ENCODE measurements around the gene DOCK3. TPM values are rescaled to one million over a fixed set of nuclear protein-coding genes. Genes with fewer than 3 reads are reported as not detected.
"Not testable (repeated sequence)": the region's sequence is repeated elsewhere in the genome, so short reads cannot be mapped to it uniquely, and the experiment has no call there.

The DOCK3 gene
- total RNA-seq, 1 experiment from 2014 or later = 0.14 TPM

DNA sequence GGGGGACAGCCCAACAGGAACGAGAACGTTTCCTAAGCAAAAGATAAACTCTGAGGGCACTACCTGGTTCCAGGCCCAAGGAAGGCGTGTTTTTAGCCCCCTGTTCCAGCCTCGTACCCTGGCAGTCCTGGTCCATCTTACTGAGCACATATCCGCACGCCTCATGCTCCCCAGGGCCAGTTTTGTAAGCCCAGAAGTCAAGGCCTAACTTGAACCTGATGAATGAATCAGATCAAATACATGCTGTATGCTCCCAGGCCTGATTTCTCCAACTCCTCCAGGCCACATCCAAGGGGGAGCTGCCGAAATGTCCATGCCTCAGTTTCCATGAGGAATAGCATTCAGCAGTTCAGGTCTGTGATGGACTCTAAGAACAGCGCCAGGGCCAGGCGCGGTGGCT is 14.3 kb upstream of the DOCK3 start:
- H3K4me1 Mint-ChIP-seq (ENCODE audit: insufficient read depth, unreplicated experiment) = peaks cover 12% of the 10 kb centered on the region
- H3K27ac Mint-ChIP-seq (ENCODE audit: low read depth, unreplicated experiment) = no peak overlapping the region
- H3K27me3 Mint-ChIP-seq (ENCODE audit: insufficient read depth, unreplicated experiment) = peaks cover 8% of the 10 kb centered on the region
- H3K4me3 Mint-ChIP-seq (ENCODE audit: unreplicated experiment) = no peak overlapping the region
- POLR2A ChIA-PET = no interaction called here
- TF ChIP-seq, protein P1, sequence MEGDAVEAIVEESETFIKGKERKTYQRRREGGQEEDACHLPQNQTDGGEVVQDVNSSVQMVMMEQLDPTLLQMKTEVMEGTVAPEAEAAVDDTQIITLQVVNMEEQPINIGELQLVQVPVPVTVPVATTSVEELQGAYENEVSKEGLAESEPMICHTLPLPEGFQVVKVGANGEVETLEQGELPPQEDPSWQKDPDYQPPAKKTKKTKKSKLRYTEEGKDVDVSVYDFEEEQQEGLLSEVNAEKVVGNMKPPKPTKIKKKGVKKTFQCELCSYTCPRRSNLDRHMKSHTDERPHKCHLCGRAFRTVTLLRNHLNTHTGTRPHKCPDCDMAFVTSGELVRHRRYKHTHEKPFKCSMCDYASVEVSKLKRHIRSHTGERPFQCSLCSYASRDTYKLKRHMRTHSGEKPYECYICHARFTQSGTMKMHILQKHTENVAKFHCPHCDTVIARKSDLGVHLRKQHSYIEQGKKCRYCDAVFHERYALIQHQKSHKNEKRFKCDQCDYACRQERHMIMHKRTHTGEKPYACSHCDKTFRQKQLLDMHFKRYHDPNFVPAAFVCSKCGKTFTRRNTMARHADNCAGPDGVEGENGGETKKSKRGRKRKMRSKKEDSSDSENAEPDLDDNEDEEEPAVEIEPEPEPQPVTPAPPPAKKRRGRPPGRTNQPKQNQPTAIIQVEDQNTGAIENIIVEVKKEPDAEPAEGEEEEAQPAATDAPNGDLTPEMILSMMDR (IDR thresholded peaks at IDR 0.05; ENCODE audit: unreplicated experiment) = no peak
- intact Hi-C loops (cut with micrococcal nuclease) = no loop called here
- BruUV-seq (replicated peaks) = no TSS peak
- no peaks in the 10 kb centered on the region for H3K36me3 Mint-ChIP-seq (ENCODE audit: insufficient read depth, unreplicated experiment)
- no peak for DNase-seq (ENCODE audit: unreplicated experiment)
- no peaks in the 10 kb centered on the region for H3K9me3 Mint-ChIP-seq (ENCODE audit: unreplicated experiment)
- CTCF ChIA-PET = interaction anchor here (1.0 to 1.1 kb wide), 2 partner anchors 40 to 44 kb away, joined by 3 to 5 read pairs; partner anchors contain the start of gene MAPKAPK3

- DNase-seq (ENCODE audit: unreplicated experiment) = no peak
- TF ChIP-seq, protein P1 (IDR thresholded peaks at IDR 0.05; ENCODE audit: unreplicated experiment) = no peak
- POLR2A ChIA-PET = interaction anchor here (1.4 kb wide), 1 partner anchor 8 kb away, joined by 4 read pairs; no protein-coding TSS in a partner anchor
- peaks cover 18% of the 10 kb centered on the region for H3K27me3 Mint-ChIP-seq (ENCODE audit: insufficient read depth, unreplicated experiment)
- BruUV-seq (replicated peaks) = no TSS peak
- intact Hi-C loops (cut with micrococcal nuclease) = no loop called here
- peaks cover 12% of the 10 kb centered on the region for H3K4me1 Mint-ChIP-seq (ENCODE audit: insufficient read depth, unreplicated experiment)
- no peak overlapping the region for H3K4me3 Mint-ChIP-seq (ENCODE audit: unreplicated experiment)
- H3K9me3 Mint-ChIP-seq (ENCODE audit: unreplicated experiment) = no peaks in the 10 kb centered on the region
- CTCF ChIA-PET = interaction anchor here (0.6 to 1.1 kb wide), 2 partner anchors 45 to 51 kb away, joined by 3 to 5 read pairs; partner anchors contain the start of gene MAPKAPK3
- H3K36me3 Mint-ChIP-seq (ENCODE audit: insufficient read depth, unreplicated experiment) = no peaks in the 10 kb centered on the region
- H3K27ac Mint-ChIP-seq (ENCODE audit: low read depth, unreplicated experiment) = no peak overlapping the region
These were observed 13.3 kb upstream of the DOCK3 start for GRCh38 chr3:50661321-50661837.

DNA sequence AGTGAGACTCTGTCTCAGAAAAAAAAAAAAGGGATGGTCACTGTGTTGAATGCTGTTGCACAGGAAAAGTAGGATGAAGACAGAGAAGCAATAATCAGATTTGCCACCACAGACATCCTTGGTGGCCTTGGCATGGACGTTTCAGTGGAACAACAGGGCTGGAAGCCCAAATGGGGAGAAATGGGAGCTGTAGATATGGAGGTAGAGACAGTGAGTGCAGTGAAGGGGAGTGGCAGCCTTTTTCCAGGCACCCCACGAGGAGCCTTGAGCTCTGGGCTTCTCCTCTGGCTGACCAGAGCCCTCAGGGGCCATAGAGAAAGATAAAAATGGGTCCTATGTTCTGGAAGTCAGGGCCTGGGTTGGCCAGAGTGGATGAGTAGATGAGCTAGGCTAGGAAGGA is 12.3 kb upstream of the DOCK3 start:
- DNase-seq (ENCODE audit: unreplicated experiment) = no peak
- TF ChIP-seq, protein P1 (IDR thresholded peaks at IDR 0.05; ENCODE audit: unreplicated experiment) = no peak
- Mint-ChIP-seq H3K4me1 (ENCODE audit: insufficient read depth, unreplicated experiment) (peaks cover 12% of the 10 kb centered on the region), H3K27me3 (ENCODE audit: insufficient read depth, unreplicated experiment) (peaks cover 28% of the 10 kb centered on the region), H3K9me3 (ENCODE audit: unreplicated experiment) (no peaks in the 10 kb centered on the region), H3K4me3 (ENCODE audit: unreplicated experiment) (no peak overlapping the region), H3K27ac (ENCODE audit: low read depth, unreplicated experiment) (no peak overlapping the region), H3K36me3 (ENCODE audit: insufficient read depth, unreplicated experiment) (no peaks in the 10 kb centered on the region)
- no TSS peak for BruUV-seq (replicated peaks)
- intact Hi-C loops (cut with micrococcal nuclease) = no loop called here
- POLR2A ChIA-PET = interaction anchor here (0.7 to 1.5 kb wide), 4 partner anchors 9 to 698 kb away, joined by 3 to 6 read pairs (median 4); partner anchors contain the start of gene DOCK3
- CTCF ChIA-PET = interaction anchor here (0.7 to 1.1 kb wide), 5 partner anchors 13 to 47 kb away, joined by 3 to 8 read pairs (median 3); no protein-coding TSS in a partner anchor

- H3K36me3 Mint-ChIP-seq (ENCODE audit: insufficient read depth, unreplicated experiment) = no peaks in the 10 kb centered on the region
- H3K4me3 Mint-ChIP-seq (ENCODE audit: unreplicated experiment) = no peak overlapping the region
- intact Hi-C loops (cut with micrococcal nuclease) = no loop called here
- POLR2A ChIA-PET = no interaction called here
- H3K4me1 Mint-ChIP-seq (ENCODE audit: insufficient read depth, unreplicated experiment) = peaks cover 12% of the 10 kb centered on the region
- H3K9me3 Mint-ChIP-seq (ENCODE audit: unreplicated experiment) = no peaks in the 10 kb centered on the region
- BruUV-seq (replicated peaks) = no TSS peak
- TF ChIP-seq, protein P1 (IDR thresholded peaks at IDR 0.05; ENCODE audit: unreplicated experiment) = no peak
- CTCF ChIA-PET = no interaction called here
- peaks cover 53% of the 10 kb centered on the region for H3K27me3 Mint-ChIP-seq (ENCODE audit: insufficient read depth, unreplicated experiment)
- H3K27ac Mint-ChIP-seq (ENCODE audit: low read depth, unreplicated experiment) = no peak overlapping the region
- DNase-seq (ENCODE audit: unreplicated experiment) = no peak
These were observed 9.5 kb upstream of the DOCK3 start for GRCh38 chr3:50665081-50665840.

GRCh38 chr3:50665841-50666115 is 8.9 kb upstream of the DOCK3 start:
- H3K4me3 Mint-ChIP-seq (ENCODE audit: unreplicated experiment); H3K27ac Mint-ChIP-seq (ENCODE audit: low read depth, unreplicated experiment); POLR2A ChIA-PET; CTCF ChIA-PET; H3K9me3 Mint-ChIP-seq (ENCODE audit: unreplicated experiment); H3K36me3 Mint-ChIP-seq (ENCODE audit: insufficient read depth, unreplicated experiment); intact Hi-C loops (cut with micrococcal nuclease); BruUV-seq (replicated peaks); DNase-seq (ENCODE audit: unreplicated experiment): not testable (repeated sequence)
- Mint-ChIP-seq H3K27me3 (ENCODE audit: insufficient read depth, unreplicated experiment) (peaks cover 58% of the 10 kb centered on the region), H3K4me1 (ENCODE audit: insufficient read depth, unreplicated experiment) (peaks cover 12% of the 10 kb centered on the region)
